ENCODE results near the gene SYN1.
"Not testable (repeated sequence)": the region's sequence is repeated elsewhere in the genome, so short reads cannot be mapped to it uniquely, and the experiment has no call there.

SYN1 gene

DNA sequence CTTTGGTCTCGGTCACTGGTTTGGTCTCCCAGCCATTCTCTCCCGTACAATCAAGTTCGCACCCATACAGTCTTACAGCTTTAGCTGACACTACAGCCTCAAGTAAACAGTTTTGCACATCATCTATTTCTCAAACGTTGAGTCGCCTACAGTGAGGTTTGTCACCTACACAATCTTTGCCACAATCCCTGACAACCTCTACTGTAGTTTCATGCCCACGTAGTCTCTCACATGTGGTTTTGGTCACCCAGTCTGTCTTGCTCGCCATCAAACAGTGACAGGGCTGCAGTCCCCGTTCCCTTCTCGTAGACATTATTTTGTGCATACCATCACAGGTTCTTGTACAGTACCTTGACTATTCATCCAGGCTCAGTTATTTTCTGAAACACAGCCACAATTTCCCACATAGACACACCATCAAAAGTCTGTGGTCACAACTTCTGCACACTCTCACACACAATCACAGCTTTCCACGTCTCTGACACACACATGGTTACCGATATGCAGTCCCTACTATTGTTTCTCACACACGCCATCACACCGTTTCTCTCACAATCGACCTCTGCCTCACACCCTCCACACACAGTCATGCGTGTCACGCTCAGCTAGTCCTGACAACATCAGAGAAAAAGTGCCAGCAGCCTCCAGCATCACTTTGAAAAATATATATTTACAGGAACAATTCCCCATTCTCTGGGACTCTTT lies 15.4 kb upstream of the SYN1 start:
- no peak for DNase-seq (ENCODE audit: low read depth in 2 of 2)

DNA sequence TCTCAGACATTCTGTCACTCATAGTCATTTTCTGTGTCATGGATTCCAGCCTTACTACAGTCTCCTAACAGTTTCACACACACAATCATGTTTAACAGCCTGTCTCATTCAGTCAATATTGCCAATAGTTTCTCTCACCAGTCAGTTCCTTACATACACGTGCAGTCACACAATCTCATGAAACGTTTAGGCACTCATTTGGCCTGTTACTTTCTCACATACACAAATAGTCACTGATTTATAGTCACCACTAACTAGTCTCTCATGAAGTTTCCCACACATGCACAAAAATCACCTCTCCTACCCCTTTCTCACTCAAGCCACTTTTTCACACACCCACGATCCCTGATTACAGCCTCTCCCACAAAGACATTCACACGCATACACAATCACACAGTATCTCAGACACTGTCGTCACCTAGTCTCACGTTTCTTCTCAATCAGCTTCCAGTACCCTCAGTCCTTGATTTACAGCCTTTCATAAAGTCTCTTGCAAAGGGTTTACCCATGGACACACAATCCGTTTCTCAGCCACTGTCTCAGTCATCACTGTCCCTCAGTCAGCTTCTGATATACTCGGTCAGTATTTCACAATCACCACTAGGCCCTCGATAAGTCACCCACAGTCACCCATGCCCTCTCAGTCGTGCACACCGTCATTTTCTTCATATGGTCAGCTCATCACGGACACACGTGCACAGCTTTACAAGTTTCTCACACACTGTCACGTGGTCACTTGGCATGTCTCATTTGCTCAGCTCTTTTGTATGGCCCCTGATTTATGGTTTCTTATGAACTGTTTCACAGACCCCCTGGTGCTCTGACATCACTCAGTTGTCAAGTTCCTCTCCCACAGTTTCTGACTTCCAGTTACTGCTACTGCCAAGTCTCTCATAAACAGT lies 14.3 kb upstream of the SYN1 start:
- DNase-seq (ENCODE audit: low read depth in 2 of 2): no peak

DNA sequence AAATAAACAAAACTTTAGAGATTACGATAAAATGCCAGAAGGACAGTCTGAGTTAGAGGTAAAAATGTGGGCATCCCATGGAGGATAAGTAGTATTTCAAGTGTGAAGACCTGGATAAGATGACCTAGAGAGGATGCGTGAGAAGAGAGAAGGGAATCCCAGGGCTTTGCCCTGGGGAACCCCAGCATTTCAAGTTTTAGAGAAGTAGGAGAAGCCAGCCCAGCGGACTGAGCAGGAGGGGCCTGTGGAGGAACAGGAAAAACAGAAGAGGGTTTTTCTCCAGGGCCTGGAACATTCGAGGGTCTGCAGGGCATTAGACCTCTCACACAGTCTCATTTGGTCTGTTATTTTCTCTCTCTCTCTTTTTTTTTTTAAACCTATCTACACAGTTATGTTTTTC lies 13.0 kb upstream of the SYN1 start:
- DNase-seq (ENCODE audit: low read depth in 2 of 2): no peak

DNA sequence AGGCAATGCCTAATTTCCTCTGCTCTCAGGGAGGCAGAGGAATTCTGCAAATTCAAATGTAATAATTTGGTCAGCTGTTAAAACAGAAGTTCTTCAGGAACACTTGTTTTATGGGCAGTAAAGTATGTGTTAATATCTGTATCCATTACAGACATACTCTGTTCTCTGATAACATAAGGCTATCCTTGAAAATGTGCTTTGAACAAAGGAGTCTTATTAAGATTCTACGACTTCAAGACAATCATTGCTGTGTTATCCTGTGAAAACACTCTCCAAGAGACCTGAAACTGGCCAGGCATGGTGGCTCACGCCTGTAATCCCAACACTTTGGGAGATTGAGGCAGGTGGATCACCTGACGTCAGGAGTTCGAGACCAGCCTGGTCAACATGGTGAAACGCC lies 12.0 kb upstream of the SYN1 start:
- DNase-seq (ENCODE audit: low read depth in 2 of 2): no peak

DNA sequence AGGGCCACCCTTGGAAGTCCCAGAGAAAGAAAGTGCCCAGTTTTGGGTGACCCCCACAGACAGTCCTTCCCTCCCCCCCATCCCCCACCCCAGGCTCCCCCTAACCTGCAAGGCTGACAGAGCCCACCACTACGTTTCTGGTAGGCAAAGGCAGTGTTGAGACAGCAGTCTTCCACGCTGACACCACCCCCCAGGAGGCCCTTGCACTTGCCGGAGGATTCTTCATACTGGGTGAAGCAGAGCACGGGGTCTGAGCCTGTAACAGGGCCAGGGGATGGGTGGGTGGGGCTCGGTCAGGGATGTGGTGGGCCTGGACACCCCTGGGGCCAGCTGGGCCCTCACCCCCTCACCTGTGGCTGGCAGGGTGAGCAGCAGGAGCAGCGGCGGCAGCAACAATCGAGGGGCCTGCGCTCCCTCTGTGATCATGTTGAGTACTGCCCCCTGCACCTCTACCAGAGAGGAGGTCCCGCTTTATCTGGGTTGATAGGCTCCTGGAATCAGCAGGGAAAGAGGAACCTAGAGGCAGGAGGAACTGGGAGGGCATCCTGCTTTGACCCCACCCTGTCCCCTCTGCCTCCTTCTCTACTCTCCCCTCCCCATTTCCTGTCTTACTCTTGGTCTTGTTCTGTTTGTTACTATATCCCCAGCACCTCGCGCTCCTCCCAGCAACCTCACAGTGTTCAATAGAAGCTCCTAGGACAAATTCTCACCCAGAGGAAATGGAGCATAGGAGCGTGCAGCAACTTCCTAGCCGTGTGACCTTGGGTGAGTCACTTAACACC lies 10.0 kb upstream of the SYN1 start, which contains the start of gene CFP:
Gene CFP (minus strand): TSS at position 512 of the 782 bp plus-strand sequence. CDS start 86 bp downstream, at position 426.
- DNase-seq (ENCODE audit: low read depth in 2 of 2): no peak

DNA sequence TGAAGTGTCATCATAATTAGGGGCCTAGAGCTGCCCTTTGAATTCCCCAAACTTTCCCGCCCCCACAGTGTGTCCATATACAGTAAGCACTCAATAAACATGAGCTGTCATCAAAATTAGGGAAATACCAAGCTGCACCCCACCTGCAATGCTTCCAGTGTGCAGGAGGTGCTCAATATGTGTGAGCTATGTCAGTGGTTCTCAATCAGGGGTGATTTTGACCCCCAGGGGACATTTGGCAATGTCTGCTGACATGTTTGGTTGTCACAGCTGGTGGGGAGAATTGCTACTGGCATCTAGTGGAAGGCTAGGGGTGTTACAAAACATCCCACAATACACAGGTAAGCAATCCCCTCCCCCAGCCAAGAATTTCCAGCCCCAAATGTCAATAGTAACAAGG lies 9.3 kb upstream of the SYN1 start:
- DNase-seq (ENCODE audit: low read depth in 2 of 2): no peak

DNA sequence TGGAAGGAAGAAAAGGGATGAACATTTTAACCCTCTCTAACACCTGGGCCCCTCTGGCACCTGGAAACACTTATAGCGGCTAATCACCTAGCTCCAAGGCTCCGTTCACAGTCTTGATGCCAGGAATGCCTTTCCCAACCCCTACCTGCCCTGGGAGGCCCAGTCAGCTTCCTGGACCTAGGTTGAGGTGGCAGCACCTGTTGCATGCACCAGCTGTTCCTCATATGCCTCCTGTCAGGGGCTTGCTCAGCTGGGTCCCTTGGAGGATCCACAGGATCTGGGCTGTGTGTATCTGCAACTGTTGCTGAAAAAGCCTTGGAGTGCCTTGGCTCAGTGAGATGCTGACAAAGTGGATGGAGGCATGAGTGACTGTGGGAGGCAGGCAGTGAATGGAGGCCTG lies 5.7 kb upstream of the SYN1 start:
- DNase-seq (ENCODE audit: low read depth in 2 of 2): no peak

DNA sequence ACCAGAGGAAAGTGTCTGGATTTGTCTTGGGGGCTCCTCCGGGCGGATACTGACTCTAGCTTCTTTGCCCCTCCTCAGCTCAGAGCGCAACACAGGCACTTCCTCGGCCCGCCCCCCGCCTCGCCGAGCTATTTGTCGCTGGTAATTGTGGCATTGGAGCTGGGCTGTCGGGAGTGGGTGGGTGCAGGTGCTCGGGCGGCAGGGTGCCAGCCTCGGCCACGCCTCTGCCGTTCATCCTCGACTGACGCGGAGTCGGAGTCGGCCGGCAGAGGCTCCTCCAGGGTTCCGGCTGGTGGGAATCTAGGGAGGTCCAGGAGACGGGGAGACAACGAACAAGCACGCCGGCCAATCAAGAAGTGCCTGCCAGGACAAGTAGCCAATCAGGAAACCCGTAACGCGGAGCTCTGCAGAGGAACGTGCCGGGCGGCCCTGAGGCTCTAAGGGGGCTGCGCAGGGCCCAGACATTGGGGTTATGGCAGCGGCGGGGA lies 3.9 kb upstream of the SYN1 start:
- DNase-seq (ENCODE audit: low read depth in 2 of 2): peak in 1 of 2 donors; percentile 26

DNA sequence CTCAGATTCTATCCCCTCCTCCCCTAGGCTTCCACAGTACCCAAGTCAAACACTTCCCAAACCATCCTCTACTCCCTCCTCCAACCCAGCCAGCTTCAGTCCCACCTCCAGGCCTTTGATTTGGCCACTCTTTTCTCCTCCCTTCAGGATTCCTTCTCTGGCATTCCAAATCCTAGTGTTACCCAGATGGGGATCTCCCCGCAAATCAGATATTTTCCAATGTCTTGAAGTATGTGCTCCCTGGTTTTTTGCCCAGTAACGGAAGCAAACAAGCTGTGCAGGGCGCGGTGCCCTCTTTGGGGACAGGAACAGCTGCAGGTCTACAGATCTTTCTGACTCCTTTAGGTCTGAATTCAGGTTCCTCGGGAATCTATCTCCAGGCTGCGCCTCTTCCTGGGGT lies 2.2 kb upstream of the SYN1 start:
- no peak for DNase-seq (ENCODE audit: low read depth in 2 of 2)

DNA sequence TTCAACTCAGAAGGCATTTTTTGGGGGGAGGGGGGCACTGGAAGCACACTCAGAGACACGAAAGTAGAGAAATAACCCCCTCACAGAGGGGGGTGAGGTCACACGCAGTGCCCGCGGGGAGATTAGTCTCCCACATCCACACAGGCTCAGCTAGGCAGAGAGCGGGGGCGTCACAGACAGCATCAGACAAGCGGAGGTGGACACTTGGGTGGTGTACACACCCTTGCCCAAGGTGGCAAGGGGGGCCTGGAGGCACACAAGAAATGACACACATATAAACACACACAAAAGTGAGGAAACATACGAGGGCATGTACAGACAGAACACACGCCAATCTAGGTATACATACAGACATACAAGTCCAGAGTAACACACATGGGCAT lies 637 bp upstream of the SYN1 start:
- no peak for DNase-seq (ENCODE audit: low read depth in 2 of 2)

DNA sequence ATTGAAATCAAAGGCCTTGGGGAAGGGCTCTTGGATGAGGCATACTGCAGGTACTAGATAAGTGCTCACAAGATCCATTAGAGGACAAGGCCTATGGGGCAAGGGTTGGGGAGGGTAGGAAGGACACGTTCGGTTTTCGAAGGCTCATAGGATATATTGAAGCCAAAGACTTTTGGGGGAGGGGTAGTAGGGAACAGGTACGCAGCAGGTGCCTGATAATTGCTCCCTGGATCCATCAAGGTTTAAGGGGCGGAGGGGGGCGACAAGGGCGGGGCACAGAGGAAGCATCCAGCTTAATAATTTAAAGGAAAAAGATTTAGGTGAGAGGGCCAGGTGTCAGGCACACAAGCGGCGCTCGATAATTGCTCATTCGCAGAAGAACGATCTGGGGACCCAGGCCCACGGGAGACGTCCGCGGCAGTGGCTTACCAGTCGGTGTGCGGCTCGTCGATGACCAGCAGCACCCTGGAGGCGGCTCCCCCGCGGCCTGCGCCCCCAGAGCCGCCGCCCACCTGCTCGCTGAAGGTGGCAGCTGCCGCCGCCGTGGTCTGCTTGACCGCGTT lies 653 bp downstream of the SYN1 start:
- DNase-seq (ENCODE audit: low read depth in 2 of 2): no peak

DNA sequence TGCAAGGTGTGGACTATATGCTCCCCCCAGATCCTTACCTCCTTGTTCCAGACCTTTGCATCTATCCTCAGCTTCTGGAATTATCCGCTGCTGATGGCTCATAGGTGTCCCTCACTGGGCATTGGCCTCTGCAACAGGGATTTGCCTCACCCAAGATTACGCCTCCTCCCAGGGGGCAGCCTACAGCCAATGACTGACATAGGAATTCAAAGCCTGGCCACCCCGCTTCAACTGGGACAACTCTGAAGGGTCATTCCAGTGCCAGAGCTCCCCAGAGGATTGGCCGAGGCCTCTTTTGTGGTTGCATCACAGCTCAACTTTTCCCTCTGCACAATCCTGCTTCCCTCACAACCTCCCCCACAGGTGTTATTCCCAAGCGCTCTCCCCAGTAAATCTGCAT lies 5.0 kb downstream of the SYN1 start:
- no peak for DNase-seq (ENCODE audit: low read depth in 2 of 2)

DNA sequence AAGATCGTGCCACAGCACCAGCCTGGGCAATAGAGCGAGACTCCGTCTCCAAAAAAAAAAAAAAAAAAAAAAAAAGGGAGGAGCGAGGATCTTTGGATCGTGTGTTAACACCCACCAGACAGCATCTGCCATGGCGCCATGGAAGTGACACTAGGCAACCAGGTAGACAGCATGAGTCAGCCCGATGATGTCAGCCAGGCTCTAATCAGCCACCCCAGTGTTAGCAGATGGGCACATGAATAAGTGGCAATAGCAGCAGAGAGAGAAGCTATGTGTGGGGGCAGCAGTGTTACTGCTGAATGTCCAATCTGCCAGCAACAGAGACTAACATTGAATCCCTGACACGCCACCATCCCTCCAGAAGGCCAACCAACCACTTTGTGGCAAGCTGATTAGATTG lies 6.6 kb downstream of the SYN1 start:
- DNase-seq (ENCODE audit: low read depth in 2 of 2): no peak

DNA sequence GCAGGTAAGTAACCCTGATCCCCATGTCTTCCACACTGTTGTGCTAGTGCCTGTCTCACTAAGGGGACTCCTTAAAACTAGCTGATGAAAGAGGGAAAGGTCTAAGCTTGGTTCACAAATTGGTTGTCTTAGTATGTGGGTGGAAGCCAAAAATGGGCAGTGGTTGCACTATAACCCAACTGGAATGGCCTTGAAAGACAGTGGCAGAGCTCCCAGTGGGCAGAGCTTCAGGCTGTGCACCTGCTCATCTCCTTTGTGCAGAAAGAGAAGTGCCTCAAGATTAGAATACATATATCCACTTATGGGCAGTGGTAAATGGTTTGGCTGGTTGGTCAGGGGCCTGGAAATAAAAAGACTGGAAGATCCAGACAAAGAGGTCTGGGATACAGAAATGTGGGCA lies 7.2 kb downstream of the SYN1 start:
- no peak for DNase-seq (ENCODE audit: low read depth in 2 of 2)

DNA sequence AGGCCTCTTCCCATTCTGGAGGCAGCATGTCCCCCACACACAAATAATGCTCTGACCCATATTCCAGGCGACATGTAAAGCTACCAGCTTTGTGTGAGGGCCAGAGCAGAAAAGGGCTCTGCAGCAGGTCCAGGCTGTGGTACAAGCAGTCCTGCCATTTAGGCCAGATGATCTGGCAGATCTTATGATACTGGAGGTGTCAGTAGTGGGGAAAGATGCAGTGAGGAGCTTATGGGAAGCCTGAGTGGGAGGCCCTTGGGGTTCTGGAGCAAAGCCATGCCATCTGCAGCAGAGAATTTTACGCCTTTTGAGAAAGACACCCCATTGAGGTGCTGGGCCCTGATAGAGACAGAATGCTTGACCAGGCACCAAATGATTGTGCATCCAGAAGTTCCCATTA lies 7.7 kb downstream of the SYN1 start:
- DNase-seq (ENCODE audit: low read depth in 2 of 2): no peak

DNA sequence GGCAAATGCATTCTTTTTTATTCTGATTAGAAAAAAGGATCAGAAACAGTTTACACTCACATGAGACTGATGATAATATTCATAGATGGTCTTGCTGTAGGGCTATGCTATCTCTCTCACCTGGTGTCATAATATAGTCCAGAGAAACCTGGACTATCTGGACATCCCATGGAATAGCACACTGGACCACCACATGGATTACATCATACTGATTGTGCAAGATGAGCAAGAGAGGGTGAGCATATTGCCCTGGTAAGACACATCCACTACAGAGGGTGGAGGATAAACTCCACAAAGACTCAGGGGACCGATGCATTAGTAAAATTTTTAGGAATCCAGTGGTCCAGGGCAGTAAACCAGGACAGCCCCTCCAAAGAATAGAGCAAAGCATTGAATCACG lies 8.2 kb downstream of the SYN1 start:
- no peak for DNase-seq (ENCODE audit: low read depth in 2 of 2)

DNA sequence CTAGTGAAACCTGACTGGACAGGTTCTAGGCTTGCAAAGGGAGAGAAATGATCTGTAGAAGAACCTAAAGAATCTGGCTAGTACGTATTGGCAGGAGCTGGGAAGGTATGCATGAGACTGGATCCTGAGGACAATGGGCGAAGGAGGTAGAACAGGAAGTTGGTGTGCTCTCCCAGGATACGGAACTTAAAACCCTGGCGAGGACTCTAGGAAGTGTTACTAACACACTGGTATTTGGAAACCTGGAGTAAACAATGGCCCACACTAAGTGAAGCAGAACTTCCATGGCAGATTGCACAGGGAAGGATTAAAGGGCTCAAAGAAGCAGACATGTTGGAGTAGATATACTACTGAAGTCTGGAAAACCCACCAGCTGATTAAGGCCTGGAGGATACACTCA lies 9.1 kb downstream of the SYN1 start:
- DNase-seq (ENCODE audit: low read depth in 2 of 2): no peak

DNA sequence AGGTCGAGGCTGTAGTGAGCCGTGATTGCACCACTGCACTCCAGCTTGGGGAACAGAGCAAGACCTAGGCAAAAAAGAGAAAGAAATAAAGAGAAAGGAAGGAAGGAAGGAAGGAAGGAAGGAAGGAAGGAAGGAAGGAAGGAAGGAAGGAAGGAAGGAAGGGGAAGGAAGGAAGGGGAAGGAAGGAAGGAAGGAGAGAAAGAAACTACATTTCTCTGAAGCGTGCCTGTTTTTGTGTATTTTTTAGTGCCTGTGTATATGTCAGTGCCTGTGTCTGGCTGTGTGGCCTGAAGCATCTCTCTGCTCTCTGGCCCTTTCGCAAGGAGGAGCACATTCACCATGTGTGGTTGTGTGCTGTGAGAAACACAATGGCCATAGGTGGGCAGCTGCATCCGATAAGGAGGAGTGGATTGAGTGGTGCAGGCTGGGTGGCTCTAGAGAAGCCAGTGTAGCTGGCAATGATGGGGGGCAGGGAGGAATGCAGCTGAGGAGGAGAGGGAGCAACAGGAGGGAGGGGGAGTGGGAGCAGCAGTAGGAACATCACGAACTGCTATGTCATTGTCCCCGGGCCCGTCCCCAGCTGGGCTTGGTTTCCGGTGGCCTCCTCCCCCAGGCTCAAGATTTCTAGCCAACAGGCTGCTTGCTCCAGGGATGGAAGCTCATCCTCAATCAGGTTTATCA lies 11.4 kb downstream of the SYN1 start:
- no peak for DNase-seq (ENCODE audit: low read depth in 2 of 2)

DNA sequence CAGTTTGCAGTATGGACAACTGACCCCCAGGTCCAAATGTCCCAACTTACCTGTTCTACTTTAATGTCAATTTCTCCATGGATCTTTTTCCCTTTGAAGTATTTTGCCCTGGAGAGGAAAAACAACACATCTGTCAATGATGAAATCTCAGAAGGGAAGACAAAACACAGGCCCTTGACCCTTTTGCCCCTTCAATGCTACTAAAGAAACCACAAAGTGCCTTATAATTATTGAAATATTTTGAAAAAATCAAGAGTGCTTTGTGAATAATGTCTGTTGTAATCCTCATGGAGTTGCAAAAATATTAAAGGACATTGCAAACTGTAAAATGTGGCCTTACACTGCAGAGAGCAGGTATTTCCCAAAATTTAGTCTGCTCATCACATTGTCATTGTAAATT lies 12.6 kb downstream of the SYN1 start:
- no peak for DNase-seq (ENCODE audit: low read depth in 2 of 2)

DNA sequence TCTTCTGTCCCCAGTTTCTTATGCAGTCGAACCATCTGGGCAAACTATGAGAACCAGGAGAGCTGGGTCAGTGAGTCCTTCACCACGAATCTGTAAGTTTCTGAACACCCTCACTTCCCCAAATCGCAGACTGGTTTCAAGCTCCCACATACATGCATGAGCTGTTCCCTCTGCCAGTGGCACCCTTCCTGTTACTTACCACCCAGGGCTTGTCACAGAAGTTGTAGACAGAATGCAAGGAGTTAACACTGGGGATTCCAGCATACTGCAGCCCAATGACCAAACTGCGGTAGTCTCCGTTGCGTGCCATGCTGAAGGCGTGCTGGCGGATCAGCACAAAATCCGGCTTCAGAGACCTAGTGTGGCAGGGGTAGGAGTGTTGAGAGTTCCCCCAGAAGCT lies 14.6 kb downstream of the SYN1 start:
- no peak for DNase-seq (ENCODE audit: low read depth in 2 of 2)

DNA sequence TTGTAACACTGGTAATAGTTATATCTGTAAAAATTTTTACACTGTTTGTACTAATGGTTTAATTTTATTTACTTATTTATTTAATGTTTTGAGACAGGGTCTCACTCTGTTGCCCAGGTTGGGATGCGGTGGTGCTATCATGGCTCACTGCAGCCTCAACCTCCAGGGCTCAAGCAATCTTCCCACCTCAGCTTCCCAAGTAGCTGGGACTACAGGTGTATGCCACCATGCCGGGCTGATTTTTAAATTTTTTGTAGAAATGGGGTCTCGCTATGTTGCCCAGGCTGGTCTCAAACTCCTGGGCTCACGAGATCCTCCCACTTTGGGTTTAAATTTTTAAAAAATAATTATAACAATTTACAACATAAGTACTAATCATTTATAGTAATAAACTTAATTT lies 16.5 kb downstream of the SYN1 start:
- not testable (repeated sequence) for DNase-seq (ENCODE audit: low read depth in 2 of 2)
